T-helper 2 cell treated with Interferon-gamma antibody and Interleukin-4, amounts not matched to agents 100 ng/mL and 5 ng/mL, for 36 hours (primary cell): Measurements from ENCODE around the gene TRMT1L. TPM values are rescaled to one million over a fixed set of nuclear protein-coding genes. Genes with fewer than 3 reads are reported as not detected.

Source experiments
- total RNA-seq: library from RNA; stranded (reverse); gene quantifications from 2 replicates; pipeline ENCODE4 v1.2.3, GENCODE V29; 2022

The TRMT1L gene
- total RNA-seq, 1 donor from 2014 or later: 21.3 TPM

Other genes with a start within 250 kb of the TRMT1L start
- 57.4 and 60.3 TPM in 2 replicates for gene NIBAN1, start 182.4 kb downstream of the TRMT1L start, total RNA-seq
- 19.0 and 20.3 TPM in 2 replicates for gene RNF2, start 111.4 kb downstream of the TRMT1L start, total RNA-seq
- 2.2 and 2.7 TPM in 2 replicates for gene SWT1, start 214 bp upstream of the TRMT1L start, total RNA-seq
- gene IVNS1ABP, start 160.3 kb upstream of the TRMT1L start, total RNA-seq: 97.8 and 108 TPM in 2 replicates